Stimulated activated CD4-positive, alpha-beta T cell treated with anti-CD3 and anti-CD28 coated beads, Interleukin-1b, Interleukin-23, amount 100 ng/mL, for 4 hours (primary cell): ENCODE measurements around the gene MARCHF2.

Source experiments
- DNase-seq, 2 donors: peaks; one replicate each; pipeline ENCODE4 v3.0.0-alpha.2; 2020; ENCODE audit warnings: low read depth in 2 of 2

The MARCHF2 gene

GRCh38 chr19:8453616-8454015 is 40.5 kb downstream of the MARCHF2 start:
- no peak for DNase-seq

GRCh38 chr19:8454218-8454617 is 41.1 kb downstream of the MARCHF2 start:
- DNase-seq, result no peak

GRCh38 chr19:8455018-8455417 is 41.9 kb downstream of the MARCHF2 start:
- DNase-seq, result no peak

DNA sequence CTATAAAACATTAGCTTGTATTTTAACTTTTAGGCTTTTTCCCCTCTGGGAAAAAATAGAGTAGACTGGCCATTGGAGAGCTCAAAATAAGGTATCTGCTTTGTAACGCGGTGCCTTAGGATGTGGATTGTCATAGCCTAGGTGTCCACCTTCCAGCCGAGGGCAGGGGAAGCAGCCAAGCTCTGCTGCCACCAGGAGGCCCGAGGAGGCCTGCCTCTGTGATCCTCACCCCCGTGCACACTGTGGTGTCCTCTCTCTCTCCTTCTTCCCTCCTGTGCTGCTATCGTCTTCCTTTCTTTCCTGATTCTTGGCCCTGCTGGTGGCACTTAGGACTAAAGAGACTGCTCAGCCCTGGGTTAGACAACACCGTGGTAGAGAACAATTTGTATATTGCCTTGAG is 43.0 kb downstream of the MARCHF2 start:
- DNase-seq, result no peak

- DNase-seq, result no peak
Measured at GRCh38 chr19:8457209-8457608, 44.1 kb downstream of the MARCHF2 start.

DNA sequence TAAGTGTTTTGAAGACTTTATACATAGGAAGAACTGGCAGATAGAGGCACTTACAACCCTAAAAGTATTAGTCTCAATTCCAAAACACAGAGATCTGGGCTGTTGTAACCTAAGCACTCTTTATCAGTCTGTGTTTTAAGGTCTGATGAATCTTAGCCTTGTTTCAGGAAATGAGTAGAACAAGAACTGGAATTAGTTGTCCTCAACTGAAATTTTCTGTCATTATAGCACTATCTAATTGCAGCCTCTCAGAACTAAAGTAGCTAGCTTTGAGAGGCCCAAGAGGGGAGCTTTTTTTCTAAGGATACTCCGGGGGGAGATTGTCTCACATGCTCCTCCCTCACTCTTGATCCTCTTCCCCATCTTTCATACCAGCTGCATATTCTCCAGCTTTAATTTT is 44.7 kb downstream of the MARCHF2 start:
- no peak for DNase-seq

DNA sequence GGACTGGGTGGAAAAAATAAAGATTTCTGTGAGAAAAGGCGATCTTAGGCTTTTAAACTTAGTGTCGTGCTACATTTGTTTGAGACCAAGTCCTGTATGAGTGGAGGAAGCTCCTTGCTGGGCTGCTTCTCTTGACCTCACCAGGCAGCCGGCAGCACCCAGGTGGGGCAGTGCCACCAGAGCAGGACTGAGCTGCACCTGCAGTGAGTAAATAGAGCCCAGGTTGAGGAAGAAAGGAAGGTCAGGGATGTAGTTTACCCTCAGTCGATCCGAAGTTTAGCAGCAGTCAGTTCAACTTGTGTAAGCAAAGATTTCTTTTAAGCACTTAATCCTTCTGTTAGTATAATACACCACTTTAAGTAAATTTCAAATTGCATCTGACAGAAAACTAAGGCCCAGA is 45.3 kb downstream of the MARCHF2 start:
- DNase-seq, result no peak

- DNase-seq, result no peak
Measured at GRCh38 chr19:8459095-8459494, 46.0 kb downstream of the MARCHF2 start.

DNA sequence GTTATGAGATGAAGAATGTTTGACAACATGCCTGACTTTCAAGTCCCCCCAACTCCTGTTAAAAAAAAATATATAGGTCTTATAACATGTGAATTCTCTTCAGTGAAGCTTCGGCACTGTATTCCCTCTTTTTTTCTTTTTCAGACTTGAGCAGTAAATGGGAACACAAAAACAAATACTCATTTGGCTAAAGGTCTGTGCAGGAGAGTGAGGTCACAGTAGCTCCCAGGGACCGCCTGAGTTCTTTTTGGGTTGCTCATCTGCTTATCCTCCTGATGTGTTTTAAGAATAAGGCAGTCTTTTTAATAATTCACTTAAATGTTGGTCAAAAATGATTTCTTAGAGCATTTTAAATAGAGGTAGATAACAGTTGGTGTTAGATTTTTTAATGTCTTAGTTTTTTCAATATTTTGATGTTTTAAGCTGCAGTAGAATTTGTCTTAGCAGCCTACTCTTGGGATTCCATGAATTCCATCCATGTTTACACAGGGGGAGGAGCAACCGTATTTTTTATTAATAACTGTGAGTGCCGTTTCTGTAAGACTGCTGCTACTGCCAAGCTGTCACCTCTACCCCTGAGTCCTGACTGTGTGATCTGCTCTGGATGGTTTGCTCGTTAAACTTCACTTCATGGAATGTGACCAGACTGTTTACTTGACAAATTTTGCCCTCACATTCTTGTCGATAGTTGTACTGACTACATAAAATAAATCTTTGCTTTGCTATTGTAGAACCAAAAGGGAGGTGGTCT is 46.6 kb downstream of the MARCHF2 start:
- no peak for DNase-seq

- no peak for DNase-seq
Measured at GRCh38 chr19:8460516-8461298, 47.6 kb downstream of the MARCHF2 start.

- DNase-seq, result no peak
Measured at GRCh38 chr19:8461376-8461775, 48.3 kb downstream of the MARCHF2 start.

GRCh38 chr19:8461891-8462290 is 48.8 kb downstream of the MARCHF2 start:
- DNase-seq, result no peak

DNA sequence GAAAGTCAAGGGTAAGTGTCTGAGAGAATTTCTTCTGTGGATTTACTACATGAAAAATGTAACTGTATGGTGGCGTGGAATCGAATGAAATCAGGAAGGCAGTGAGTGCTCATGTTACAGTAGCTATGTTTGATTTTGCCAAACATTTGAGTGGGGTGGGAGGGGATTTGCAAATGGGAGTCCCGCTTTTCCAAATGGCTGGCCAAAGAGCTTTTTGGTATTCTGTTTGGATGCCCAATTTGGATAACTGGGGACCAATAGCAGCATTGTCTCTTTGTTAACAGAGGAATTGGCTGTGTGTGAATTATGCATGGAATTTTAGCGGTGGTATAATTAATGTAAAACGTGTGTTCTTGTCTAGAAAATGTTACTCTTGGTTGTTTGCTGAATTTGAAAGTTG is 49.5 kb downstream of the MARCHF2 start:
- DNase-seq, result no peak

GRCh38 chr19:8463365-8463764 is 50.3 kb downstream of the MARCHF2 start:
- no peak for DNase-seq

DNA sequence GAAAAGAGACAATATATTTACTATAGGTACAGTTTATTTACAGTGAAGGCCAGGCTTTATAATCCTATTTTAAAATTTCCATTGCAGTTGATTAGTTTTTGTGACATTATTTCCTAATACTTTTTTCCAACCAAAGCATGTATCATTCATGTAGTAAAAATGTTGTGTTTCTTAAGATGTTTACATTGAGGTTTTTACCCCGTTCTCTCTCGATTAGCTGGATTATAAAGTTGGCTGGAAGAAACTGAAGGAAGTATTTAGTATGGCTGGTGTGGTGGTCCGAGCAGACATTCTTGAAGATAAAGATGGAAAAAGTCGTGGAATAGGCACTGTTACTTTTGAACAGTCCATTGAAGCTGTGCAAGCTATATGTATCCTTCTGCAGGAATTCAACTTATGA is 52.9 kb downstream of the MARCHF2 start:
- DNase-seq, result no peak

GRCh38 chr19:8468124-8468523 is 55.0 kb downstream of the MARCHF2 start:
- DNase-seq, result no peak

DNA sequence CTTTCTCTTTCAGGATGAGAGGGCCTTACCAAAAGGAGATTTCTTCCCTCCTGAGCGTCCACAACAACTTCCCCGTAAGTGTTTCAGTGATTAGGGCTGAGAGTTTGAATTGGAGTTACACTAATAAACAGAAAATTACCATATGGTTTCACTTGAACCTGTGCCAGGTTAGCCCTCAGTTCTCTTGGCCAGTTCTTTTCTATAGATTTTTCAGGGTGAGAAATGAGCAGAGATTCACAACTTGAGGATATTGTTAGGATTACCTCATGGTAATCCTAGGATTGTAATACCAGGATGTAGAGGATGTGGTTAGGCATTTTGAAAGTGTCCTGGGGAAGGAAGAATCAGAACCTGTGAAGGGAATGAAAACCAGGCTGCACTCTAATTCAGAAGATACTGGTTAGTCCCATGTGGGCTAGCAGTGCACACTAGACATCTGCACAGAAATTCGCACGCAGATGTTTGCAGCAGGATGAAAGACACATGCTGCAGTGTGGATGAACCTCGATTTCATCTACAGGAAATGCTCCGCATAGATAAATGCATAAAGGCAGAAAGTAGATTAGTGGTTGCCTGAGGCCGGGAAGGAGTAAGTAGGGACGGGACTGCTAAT is 55.8 kb downstream of the MARCHF2 start:
- no peak for DNase-seq

GRCh38 chr19:8469613-8470368 is 56.7 kb downstream of the MARCHF2 start:
- no peak for DNase-seq

DNA sequence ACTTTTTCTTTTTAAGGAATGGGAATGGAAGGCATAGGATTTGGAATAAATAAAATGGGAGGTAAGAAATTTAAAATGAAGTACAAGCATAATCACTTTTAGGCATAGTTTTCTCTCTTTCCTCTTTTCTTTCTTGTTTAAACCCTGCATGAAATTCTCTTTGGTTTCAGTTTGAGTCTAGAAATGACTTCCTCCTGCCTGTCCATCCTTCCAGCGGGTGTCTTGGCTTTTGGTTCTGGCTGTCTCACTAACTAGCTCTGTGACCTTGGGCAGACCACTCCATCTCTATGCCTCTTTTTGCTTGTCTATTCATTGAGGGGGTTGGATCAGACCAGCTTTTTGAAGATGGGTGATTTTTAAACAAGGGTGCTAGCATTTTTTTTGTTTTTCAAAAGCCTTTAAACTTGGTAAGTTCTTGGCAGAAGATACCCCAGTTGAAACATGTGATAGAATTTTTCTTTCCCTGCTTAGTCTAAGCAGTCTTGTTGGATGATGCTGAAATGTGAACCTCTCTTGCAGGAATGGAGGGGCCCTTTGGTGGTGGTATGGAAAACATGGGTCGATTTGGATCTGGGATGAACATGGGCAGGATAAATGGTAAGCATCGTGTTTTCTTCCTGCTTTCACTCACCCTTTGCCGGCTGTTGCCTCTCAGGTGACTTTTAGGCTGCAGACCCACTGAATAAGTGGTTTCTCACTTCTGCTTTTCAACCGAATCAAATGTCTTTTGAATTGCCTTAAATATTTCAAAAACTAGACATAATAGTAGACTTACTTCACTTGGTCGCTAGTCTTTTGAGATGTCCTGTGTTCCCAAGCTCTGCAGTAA is 60.8 kb downstream of the MARCHF2 start:
- DNase-seq, result no peak

GRCh38 chr19:8475005-8475404 is 61.9 kb downstream of the MARCHF2 start:
- DNase-seq, result no peak

- no peak for DNase-seq
Measured at GRCh38 chr19:8476524-8476923, 63.4 kb downstream of the MARCHF2 start.
